K562 (cell line): ENCODE results near the gene ADARB2. TPM values are rescaled to one million over a fixed set of nuclear protein-coding genes. Genes with fewer than 3 reads are reported as not detected.
A peak's percentile ranks its signal among the peaks of the same experiment; 100 is the strongest.

Experiments
- ATAC-seq: fragments of 200-7000 bp; cut with Tn5 transposase; 3 replicates; pipeline ENCODE4 v1.9.1; 2020; ENCODE audit warnings: moderate library complexity
- BruUV-seq: library from RNA; stranded (reverse); fragments of 400-500 nt; replicated peaks from 2 replicates; lab custom pipeline; 2021; lab: Mats Ljungman, UMichigan
- CTCF ChIA-PET: fragments of 300-600 bp; formaldehyde crosslinking; extraction: SDS; loops from one replicate; lab custom pipeline; 2021; ENCODE audit warnings: low intra/inter-chr PET ratio; lab: Yijun Ruan, JAX
- POLR2A ChIA-PET: fragments of 300-600, 350-650 bp; sonication (Branson Sonifier 250); formaldehyde crosslinking; extraction: SDS; loops from one replicate; lab custom pipeline; 2021; ENCODE audit warnings: antibody characterized with exemption, inconsistent platforms; lab: Yijun Ruan, JAX
- DNase-seq, 4 experiments: peaks; one replicate each; pipeline versions ENCODE4 v3.0.0 to v3.0.0-alpha.2; 2011 to 2018; ENCODE audit warnings: low spot score in 3 of 4, mixed read lengths in 3 of 4; ENCODE audit errors: extremely low read depth in 1 of 4
- FAIRE-seq: peaks from 2 replicates; lab custom pipeline; 2011; peaks lifted over from hg19 to GRCh38; lab: Jason Lieb, UNC
- H2AFZ ChIP-seq: 2 replicates; pipeline ENCODE4 v1.6.0; 2011; ENCODE audit warnings: low read depth, low read length, control low read depth, inconsistent platforms
- H3K27ac ChIP-seq: fragments of 200-600 bp; 3 replicates; pipeline ENCODE4 v1.8.0; 2011; ENCODE audit warnings: low read depth, mild to moderate bottlenecking, control low read depth, inconsistent platforms, low read length, moderate library complexity, mixed read lengths; ENCODE audit errors: extremely low read depth
- H3K27me3 ChIP-seq, 2 experiments: fragments of 300-600 bp in 1 of 2; 2 replicates in 1 of 2; 3 replicates in 1 of 2; pipeline versions ENCODE4 v1.6.0 to v1.8.0; 2011; ENCODE audit warnings: inconsistent platforms in 2 of 2, low read length in 2 of 2, mild to moderate bottlenecking in 1 of 2, mixed read lengths in 1 of 2, moderate library complexity in 1 of 2; ENCODE audit not compliant: control insufficient read depth in 2 of 2, insufficient read depth in 2 of 2
- H3K36me3 ChIP-seq: fragments of 300-600 bp; 3 replicates; pipeline ENCODE4 v1.8.0; 2011; ENCODE audit warnings: mild to moderate bottlenecking, low read length, inconsistent platforms; ENCODE audit not compliant: control insufficient read depth, insufficient read depth
- H3K4me1 ChIP-seq, 2 experiments: fragments of 200-600 bp in 1 of 2; replicated peaks in 1 of 2; 2 replicates in 1 of 2; 3 replicates in 1 of 2; pipeline versions ENCODE4 v1.5.1 to v1.8.0; 2011; ENCODE audit warnings: inconsistent platforms in 2 of 2, low read length in 2 of 2, mild to moderate bottlenecking in 1 of 2, mixed read lengths in 1 of 2, moderate library complexity in 1 of 2; ENCODE audit not compliant: control insufficient read depth in 2 of 2, insufficient read depth in 2 of 2
- H3K4me2 ChIP-seq: 2 replicates; pipeline ENCODE4 v1.6.1; 2011; ENCODE audit warnings: low read length, control low read depth, inconsistent platforms, mixed read lengths; ENCODE audit not compliant: insufficient read depth
- H3K4me3 ChIP-seq: fragments of 200-600 bp; sonication (generic), shearing (Covaris generic); 2 replicates; pipeline ENCODE4 v1.5.1; 2016; ENCODE audit warnings: control low read depth, inconsistent platforms
- H3K79me2 ChIP-seq: fragments of 200-600 bp; 3 replicates; pipeline ENCODE4 v1.8.0; 2011; ENCODE audit warnings: low read length, inconsistent platforms; ENCODE audit not compliant: control insufficient read depth, insufficient read depth
- H3K9ac ChIP-seq, 2 experiments: 2 replicates each; pipeline versions ENCODE4 v1.6.0 to v1.6.1; 2011; ENCODE audit warnings: low read depth in 2 of 2, low read length in 2 of 2, control low read depth in 1 of 2, inconsistent platforms in 1 of 2, mild to moderate bottlenecking in 1 of 2, mixed read lengths in 1 of 2; ENCODE audit not compliant: insufficient read depth in 1 of 2
- H3K9me1 ChIP-seq: one replicate; pipeline ENCODE4 v1.6.0; 2011; ENCODE audit warnings: inconsistent platforms, mild to moderate bottlenecking, low read length, moderate library complexity; ENCODE audit not compliant: control insufficient read depth, insufficient read depth
- H3K9me3 ChIP-seq: replicated peaks from 2 replicates; pipeline ENCODE4 v1.5.1; 2011; ENCODE audit warnings: low read depth, low read length, inconsistent platforms; ENCODE audit not compliant: control insufficient read depth, insufficient read depth
- H4K20me1 ChIP-seq: replicated peaks from 2 replicates; pipeline ENCODE4 v1.6.1; 2011; ENCODE audit warnings: low read length, inconsistent platforms, mixed read lengths; ENCODE audit not compliant: control insufficient read depth, insufficient read depth
- ELF1 ChIP-seq: fragments of 200-800 bp; sonication (Bioruptor generic); IDR thresholded peaks from 2 replicates; pipeline ENCODE4 v1.6.1; 2016; ENCODE audit warnings: missing genetic modification characterization, missing compliant biosample characterization
- PHB2 ChIP-seq: fragments of 450-650 bp; IDR thresholded peaks from 2 replicates; pipeline ENCODE4 v1.6.1; 2017; ENCODE audit warnings: low read depth
- RFX1 ChIP-seq: fragments of 450-650 bp; IDR thresholded peaks from 2 replicates; pipeline ENCODE4 v1.6.1; 2016; ENCODE audit warnings: mild to moderate bottlenecking, moderate library complexity
- ZNF184 ChIP-seq: sonication (generic); formaldehyde crosslinking; IDR thresholded peaks from 2 replicates; pipeline ENCODE4 v1.5.0; 2020; ENCODE audit warnings: missing genetic modification reagents
- WGBS: fragments of 100-300 bp; shearing (Covaris generic); methylation state at CpG from one replicate; pipeline ENCODE4 v1.1.6; 2016; ENCODE audit warnings: low coverage, mixed read lengths; ENCODE audit not compliant: insufficient coverage; ENCODE audit errors: missing lambda C conversion rate; 5-methylcytosine and 5-hydroxymethylcytosine counted together
- in situ Hi-C: fragments of 300-500 bp; cut with MboI; formaldehyde crosslinking; loops from 4 replicates; pipeline ENCODE4 v1.15.0; 2018; ENCODE audit warnings: inconsistent platforms, mixed read lengths
- intact Hi-C: fragments of 100-400 bp; cut with micrococcal nuclease; formaldehyde crosslinking; loops from 2 replicates; pipeline ENCODE4 v1.14.2; 2022
- polyA plus RNA-seq, 8 experiments: library from polyadenylated mRNA; depleted of rRNA in 4 of 8; stranded (reverse) in 5 of 8; unstranded in 3 of 8; fragments of >200 nt; fragmentation: Nextera tagmentation in 2 of 8; fragmentation: Illumina TruSeq in 1 of 8; extraction: Ambion mirVana in 2 of 8; extraction: Trizol in 1 of 8; gene quantifications; 2 replicates each; pipeline versions ENCODE4 v1.2.1 to v1.2.3, GENCODE V29; 2011 to 2014; ENCODE audit warnings: inconsistent platforms in 1 of 8, missing spikeins in 1 of 8
- total RNA-seq, 7 experiments: library from RNA; depleted of rRNA in 6 of 7; stranded (reverse); fragments of >200 nt in 6 of 7; fragmentation: Illumina TruSeq in 2 of 7; extraction: Trizol in 2 of 7; gene quantifications; 2 replicates each; pipeline versions ENCODE4 v1.2.1 to v1.2.3, GENCODE V29; 2011 to 2021; ENCODE audit warnings: low replicate concordance in 1 of 7
- TF ChIP-seq, protein P1 (sequence below): sonication (generic); formaldehyde crosslinking; IDR thresholded peaks from 2 replicates; pipeline ENCODE4 v1.8.0; 2023; ENCODE audit warnings: missing genetic modification reagents, mild to moderate bottlenecking, borderline replicate concordance
- TF ChIP-seq, protein P2 (sequence below): fragments of 450-650 bp; conservative IDR thresholded peaks from 2 replicates; pipeline ENCODE4 v1.6.1; 2016; ENCODE audit warnings: missing genetic modification characterization, low read depth, mild to moderate bottlenecking, control low read depth, missing compliant biosample characterization

ADARB2 gene
- total and polyA plus RNA-seq, 9 of the 15 experiments (the other 6 are each of a cell fraction or from before 2014, with no cell fraction given): not detected

DNA sequence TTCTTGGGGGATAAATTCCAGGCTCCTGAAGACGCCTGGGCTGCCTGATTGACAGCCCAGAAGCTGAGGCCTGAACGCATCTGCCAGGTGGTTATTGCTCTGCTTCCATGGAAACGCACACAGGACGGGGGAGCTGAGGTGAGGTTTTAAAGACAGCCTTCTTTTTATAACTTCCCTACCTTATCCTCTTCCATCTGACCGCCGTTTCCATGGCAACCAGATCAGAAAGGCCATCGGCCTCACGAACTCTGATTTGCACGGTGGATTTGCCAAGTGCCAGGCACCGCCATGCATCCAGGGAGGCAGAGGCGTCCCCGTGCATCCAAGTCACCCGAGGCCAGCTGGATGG, 260.9 kb downstream of the ADARB2 start:
- CTCF ChIA-PET: no interaction called here
- no peak for DNase-seq
- Histone ChIP-seq H3K4me1 (no peaks in the 10 kb centered on the region; a peak in 1 of 5 replicates), H3K79me2 (no peaks in the 10 kb centered on the region), H3K9me3 (no peaks in the 10 kb centered on the region), H4K20me1 (no peaks in the 10 kb centered on the region), H2AFZ (no peak overlapping the region), H3K9me1 (no peaks in the 10 kb centered on the region), H3K27ac (no peak overlapping the region), H3K9ac (no peak overlapping the region), H3K36me3 (no peaks in the 10 kb centered on the region), H3K27me3 (peaks cover 8 to 66% of the 10 kb centered on the region in 2 experiments; a peak in 4 of 5 replicates), H3K4me3 (no peak overlapping the region), H3K4me2 (no peak overlapping the region)
- FAIRE-seq: no peak
- in situ Hi-C loops: no loop called here
- no TSS peak for BruUV-seq
- under 1% methylated on average over 12 of the region's 13 CpGs for WGBS
- ATAC-seq: no peak
- TF ChIP-seq ELF1 (tag): no peak
- peak; percentile 78 for TF ChIP-seq RFX1
- intact Hi-C loops: no loop called here
- POLR2A ChIA-PET: interaction anchor here (0.5 kb wide), 1 partner anchor 26 kb away, joined by 3 read pairs; no protein-coding TSS in a partner anchor

DNA sequence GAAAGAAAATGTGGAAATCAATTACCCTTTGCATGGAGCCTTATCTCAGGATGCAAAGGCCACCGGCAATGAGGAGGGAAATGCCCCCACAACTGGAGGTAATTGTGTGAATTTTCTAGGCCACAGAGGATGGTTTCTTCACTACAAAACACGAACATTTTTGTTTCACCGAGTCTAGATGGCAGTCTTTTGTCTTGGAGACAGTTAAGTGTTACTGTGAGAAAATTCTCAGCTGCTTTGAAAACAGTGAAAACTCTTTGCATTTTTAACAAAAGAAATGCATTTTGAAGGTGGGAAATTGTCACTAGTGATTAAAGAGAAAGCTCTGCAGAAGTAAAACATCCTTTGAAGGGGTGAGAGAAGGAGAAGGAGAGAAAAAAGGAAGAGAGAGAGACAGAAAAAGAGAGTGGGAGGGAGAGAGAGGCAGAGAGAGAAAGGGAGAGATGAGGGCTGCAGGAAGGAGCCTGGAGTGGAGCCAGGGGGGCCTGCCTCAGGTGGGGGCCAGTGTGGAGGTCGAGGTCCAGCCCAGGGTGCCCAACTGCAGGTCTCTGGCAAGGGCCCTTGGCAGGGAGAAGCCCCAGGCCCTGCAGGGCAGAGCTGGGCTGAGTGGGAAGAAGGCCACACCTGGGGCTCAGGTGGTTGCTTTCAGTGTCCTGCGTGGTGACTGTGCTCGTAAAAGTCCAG, 261.4 kb downstream of the ADARB2 start:
- no TSS peak for BruUV-seq
- CTCF ChIA-PET: no interaction called here
- no peaks in the 10 kb centered on the region for H3K9me3 ChIP-seq
- TF ChIP-seq ZNF184: no peak
- TF ChIP-seq, protein P1, sequence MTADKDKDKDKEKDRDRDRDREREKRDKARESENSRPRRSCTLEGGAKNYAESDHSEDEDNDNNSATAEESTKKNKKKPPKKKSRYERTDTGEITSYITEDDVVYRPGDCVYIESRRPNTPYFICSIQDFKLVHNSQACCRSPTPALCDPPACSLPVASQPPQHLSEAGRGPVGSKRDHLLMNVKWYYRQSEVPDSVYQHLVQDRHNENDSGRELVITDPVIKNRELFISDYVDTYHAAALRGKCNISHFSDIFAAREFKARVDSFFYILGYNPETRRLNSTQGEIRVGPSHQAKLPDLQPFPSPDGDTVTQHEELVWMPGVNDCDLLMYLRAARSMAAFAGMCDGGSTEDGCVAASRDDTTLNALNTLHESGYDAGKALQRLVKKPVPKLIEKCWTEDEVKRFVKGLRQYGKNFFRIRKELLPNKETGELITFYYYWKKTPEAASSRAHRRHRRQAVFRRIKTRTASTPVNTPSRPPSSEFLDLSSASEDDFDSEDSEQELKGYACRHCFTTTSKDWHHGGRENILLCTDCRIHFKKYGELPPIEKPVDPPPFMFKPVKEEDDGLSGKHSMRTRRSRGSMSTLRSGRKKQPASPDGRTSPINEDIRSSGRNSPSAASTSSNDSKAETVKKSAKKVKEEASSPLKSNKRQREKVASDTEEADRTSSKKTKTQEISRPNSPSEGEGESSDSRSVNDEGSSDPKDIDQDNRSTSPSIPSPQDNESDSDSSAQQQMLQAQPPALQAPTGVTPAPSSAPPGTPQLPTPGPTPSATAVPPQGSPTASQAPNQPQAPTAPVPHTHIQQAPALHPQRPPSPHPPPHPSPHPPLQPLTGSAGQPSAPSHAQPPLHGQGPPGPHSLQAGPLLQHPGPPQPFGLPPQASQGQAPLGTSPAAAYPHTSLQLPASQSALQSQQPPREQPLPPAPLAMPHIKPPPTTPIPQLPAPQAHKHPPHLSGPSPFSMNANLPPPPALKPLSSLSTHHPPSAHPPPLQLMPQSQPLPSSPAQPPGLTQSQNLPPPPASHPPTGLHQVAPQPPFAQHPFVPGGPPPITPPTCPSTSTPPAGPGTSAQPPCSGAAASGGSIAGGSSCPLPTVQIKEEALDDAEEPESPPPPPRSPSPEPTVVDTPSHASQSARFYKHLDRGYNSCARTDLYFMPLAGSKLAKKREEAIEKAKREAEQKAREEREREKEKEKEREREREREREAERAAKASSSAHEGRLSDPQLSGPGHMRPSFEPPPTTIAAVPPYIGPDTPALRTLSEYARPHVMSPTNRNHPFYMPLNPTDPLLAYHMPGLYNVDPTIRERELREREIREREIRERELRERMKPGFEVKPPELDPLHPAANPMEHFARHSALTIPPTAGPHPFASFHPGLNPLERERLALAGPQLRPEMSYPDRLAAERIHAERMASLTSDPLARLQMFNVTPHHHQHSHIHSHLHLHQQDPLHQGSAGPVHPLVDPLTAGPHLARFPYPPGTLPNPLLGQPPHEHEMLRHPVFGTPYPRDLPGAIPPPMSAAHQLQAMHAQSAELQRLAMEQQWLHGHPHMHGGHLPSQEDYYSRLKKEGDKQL (CRISPR knock-in tag): no peak
- TF ChIP-seq, protein P2, sequence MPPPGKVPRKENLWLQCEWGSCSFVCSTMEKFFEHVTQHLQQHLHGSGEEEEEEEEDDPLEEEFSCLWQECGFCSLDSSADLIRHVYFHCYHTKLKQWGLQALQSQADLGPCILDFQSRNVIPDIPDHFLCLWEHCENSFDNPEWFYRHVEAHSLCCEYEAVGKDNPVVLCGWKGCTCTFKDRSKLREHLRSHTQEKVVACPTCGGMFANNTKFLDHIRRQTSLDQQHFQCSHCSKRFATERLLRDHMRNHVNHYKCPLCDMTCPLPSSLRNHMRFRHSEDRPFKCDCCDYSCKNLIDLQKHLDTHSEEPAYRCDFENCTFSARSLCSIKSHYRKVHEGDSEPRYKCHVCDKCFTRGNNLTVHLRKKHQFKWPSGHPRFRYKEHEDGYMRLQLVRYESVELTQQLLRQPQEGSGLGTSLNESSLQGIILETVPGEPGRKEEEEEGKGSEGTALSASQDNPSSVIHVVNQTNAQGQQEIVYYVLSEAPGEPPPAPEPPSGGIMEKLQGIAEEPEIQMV (tag): no peak
- no peak for TF ChIP-seq PHB2

More for the DNA sequence above, 261.4 kb downstream of the ADARB2 start:
- FAIRE-seq: no peak
- no peak overlapping the region for H2AFZ ChIP-seq
- H3K4me3 ChIP-seq: no peak overlapping the region
- POLR2A ChIA-PET: interaction anchor here (0.5 kb wide), 1 partner anchor 25 kb away, joined by 3 read pairs; no protein-coding TSS in a partner anchor
- peaks cover 8 to 66% of the 10 kb centered on the region in 2 experiments; a peak in 4 of 5 replicates for H3K27me3 ChIP-seq
- in situ Hi-C loops (no loop called here), intact Hi-C loops (no loop called here)
- no peaks in the 10 kb centered on the region for H3K9me1 ChIP-seq
- H4K20me1 ChIP-seq: no peaks in the 10 kb centered on the region
- 3% methylated on average over 6 of the region's 6 CpGs for WGBS
- H3K4me1 ChIP-seq: no peaks in the 10 kb centered on the region; a peak in 1 of 5 replicates
- no peak for DNase-seq
- H3K79me2 ChIP-seq: no peaks in the 10 kb centered on the region
- no peak overlapping the region for H3K27ac ChIP-seq
- no peak for ATAC-seq
- H3K36me3 ChIP-seq: no peaks in the 10 kb centered on the region
- no peak overlapping the region for H3K4me2 ChIP-seq
- H3K9ac ChIP-seq: no peak overlapping the region
